GM18867 (cell line): ENCODE data around the gene RPL22.

Source experiments
- ATAC-seq: cut with Tn5 transposase; IDR thresholded peaks from one replicate; pipeline ENCODE4 v1.9.1; 2021; ENCODE audit warnings: mild to moderate bottlenecking, moderate library complexity; ENCODE audit not compliant: unreplicated experiment

Gene RPL22

GRCh38 chr1:6205849-6206519, 6.6 kb upstream of the RPL22 start, which contains the start of gene RNF207:
Gene RNF207 (plus strand): TSS chr1:6206119. CDS start chr1:6206536, 417 bp downstream.
- peak; percentile 55 for ATAC-seq

- ATAC-seq = no peak
Measured at GRCh38 chr1:6202256-6202655, 2.9 kb upstream of the RPL22 start.

- ATAC-seq = no peak
Measured at GRCh38 chr1:6200188-6200809, 904 bp upstream of the RPL22 start.

- ATAC-seq = peak; percentile 25
Measured at GRCh38 chr1:6198646-6199297, 623 bp downstream of the RPL22 start.

GRCh38 chr1:6197746-6198427, 1.5 kb downstream of the RPL22 start:
- no peak for ATAC-seq

GRCh38 chr1:6191968-6192367, 7.4 kb downstream of the RPL22 start:
- no peak for ATAC-seq

- ATAC-seq = no peak
Measured at GRCh38 chr1:6188466-6188865, 10.9 kb downstream of the RPL22 start.

- no peak for ATAC-seq
Measured at GRCh38 chr1:6185635-6186382, 13.6 kb downstream of the RPL22 start.

GRCh38 chr1:6185151-6185550, 14.2 kb downstream of the RPL22 start:
- no peak for ATAC-seq

- ATAC-seq = no peak
Measured at GRCh38 chr1:6184083-6184783, 15.2 kb downstream of the RPL22 start.

GRCh38 chr1:6183520-6183989, 15.8 kb downstream of the RPL22 start:
- no peak for ATAC-seq

- no peak for ATAC-seq
Measured at GRCh38 chr1:6181347-6181770, 18.0 kb downstream of the RPL22 start.

- ATAC-seq = no peak
Measured at GRCh38 chr1:6180707-6181311, 18.6 kb downstream of the RPL22 start.

- ATAC-seq = no peak
Measured at GRCh38 chr1:6180268-6180706, 19.1 kb downstream of the RPL22 start, which contains the start of gene CHD5. Gene CHD5 (minus strand): TSS chr1:6180321. CDS start chr1:6180023, 298 bp downstream.

GRCh38 chr1:6179564-6180175, 19.7 kb downstream of the RPL22 start:
- ATAC-seq = no peak

GRCh38 chr1:6178751-6179563, 20.4 kb downstream of the RPL22 start:
- ATAC-seq = no peak

- no peak for ATAC-seq
Measured at GRCh38 chr1:6177681-6178380, 21.6 kb downstream of the RPL22 start.

GRCh38 chr1:6176779-6177178, 22.6 kb downstream of the RPL22 start:
- ATAC-seq = no peak
